IMR-90 (cell line): Measurements from ENCODE around the gene IGSF8. TPM values are rescaled to one million over a fixed set of nuclear protein-coding genes. Genes with fewer than 3 reads are reported as not detected.

Experiments
- CEBPB ChIP-seq: IDR thresholded peaks from 2 replicates; pipeline ENCODE4 v1.6.1; 2012; ENCODE audit warnings: low read depth, low read length, improper control_type of control experiment
- CHD1 ChIP-seq: IDR thresholded peaks from 2 replicates; pipeline ENCODE4 v1.6.1; 2012; ENCODE audit warnings: low read depth, low read length, improper control_type of control experiment
- MAFK ChIP-seq: IDR thresholded peaks from 2 replicates; pipeline ENCODE4 v1.6.1; 2012; ENCODE audit warnings: low read depth, low read length, improper control_type of control experiment
- RAD21 ChIP-seq: IDR thresholded peaks from 2 replicates; pipeline ENCODE4 v1.6.1; 2012; ENCODE audit warnings: low read length, improper control_type of control experiment
- polyA plus RNA-seq, 3 experiments: library from polyadenylated mRNA; depleted of rRNA; stranded (reverse); fragments of >200 nt; gene quantifications; 2 replicates each; pipeline ENCODE4 v1.2.3, GENCODE V29; 2012; ENCODE audit warnings: low replicate concordance in 1 of 3
- total RNA-seq: library from RNA; depleted of rRNA; stranded (reverse); fragments of >200 nt; gene quantifications from 2 replicates; pipeline ENCODE4 v1.2.3, GENCODE V29; 2012
- TF ChIP-seq, protein P1 (sequence below): fragments of 150-350 bp; IDR thresholded peaks from 2 replicates; pipeline ENCODE4 v1.6.1; 2016; ENCODE audit warnings: low read depth, mild to moderate bottlenecking, low read length, moderate library complexity, borderline replicate concordance

IGSF8 gene
- total and polyA plus RNA-seq, 2 of the 4 experiments (the other 2 are of a cell fraction): 8.8 to 25.2 TPM

DNA sequence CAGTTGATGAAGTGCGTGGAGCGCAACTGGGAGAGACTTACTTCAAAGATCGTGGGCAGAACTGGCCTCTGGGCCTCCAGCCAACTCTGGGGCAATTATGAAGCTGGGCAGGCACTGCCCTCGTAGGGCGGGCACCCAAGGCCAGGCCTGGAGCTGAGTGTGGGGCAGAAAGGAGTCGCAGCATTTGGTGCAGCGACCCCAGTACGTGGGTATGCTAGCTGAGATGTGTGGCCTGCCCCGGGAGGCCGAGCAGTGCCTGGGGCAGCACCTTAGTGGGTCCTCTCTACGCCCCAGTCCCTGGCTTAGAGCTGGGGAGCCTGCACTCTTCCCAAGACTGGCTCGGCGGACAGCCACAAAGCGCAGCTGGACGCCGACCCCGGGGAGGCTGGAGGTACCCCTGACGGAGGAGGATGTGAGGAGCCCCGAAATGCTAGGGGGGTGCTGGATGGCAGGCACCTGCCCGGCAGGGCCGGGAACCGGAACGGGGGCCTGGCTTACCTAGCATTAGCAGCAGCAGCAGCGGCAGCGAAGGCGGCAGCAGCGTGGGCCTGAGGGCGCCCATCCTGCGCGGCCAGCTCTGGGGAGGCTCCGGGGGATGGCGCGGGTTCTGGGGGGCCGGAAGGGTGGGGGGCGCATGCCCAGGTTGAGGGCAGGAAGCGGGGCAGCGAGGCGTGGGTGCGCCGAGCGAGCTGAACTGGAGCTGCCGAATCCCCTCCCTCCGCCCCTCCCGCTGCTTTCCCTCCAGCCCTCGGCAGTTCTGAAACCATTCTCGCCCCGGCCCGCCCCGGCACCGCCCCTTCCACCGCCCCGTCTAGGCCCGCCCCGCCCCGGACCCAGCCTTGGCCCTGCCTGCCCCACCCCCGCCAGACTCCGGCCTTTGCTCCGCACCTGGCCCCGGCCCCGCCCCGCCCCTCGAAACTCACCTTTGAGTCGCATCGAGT lies at the start of gene IGSF8 (continued):
- TF ChIP-seq, protein P1, sequence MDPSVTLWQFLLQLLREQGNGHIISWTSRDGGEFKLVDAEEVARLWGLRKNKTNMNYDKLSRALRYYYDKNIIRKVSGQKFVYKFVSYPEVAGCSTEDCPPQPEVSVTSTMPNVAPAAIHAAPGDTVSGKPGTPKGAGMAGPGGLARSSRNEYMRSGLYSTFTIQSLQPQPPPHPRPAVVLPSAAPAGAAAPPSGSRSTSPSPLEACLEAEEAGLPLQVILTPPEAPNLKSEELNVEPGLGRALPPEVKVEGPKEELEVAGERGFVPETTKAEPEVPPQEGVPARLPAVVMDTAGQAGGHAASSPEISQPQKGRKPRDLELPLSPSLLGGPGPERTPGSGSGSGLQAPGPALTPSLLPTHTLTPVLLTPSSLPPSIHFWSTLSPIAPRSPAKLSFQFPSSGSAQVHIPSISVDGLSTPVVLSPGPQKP: no peak
- no peak for TF ChIP-seq CEBPB
- TF ChIP-seq CHD1: no peak
- no peak for TF ChIP-seq RAD21
- TF ChIP-seq MAFK: no peak
